Measurements from ENCODE around the gene LCN9. TPM values are rescaled to one million over a fixed set of nuclear protein-coding genes. Genes with fewer than 3 reads are reported as not detected.

LCN9 gene
- total RNA-seq, 1 experiment from 2014 or later, result 2.6 TPM

- TF ChIP-seq, protein P1, sequence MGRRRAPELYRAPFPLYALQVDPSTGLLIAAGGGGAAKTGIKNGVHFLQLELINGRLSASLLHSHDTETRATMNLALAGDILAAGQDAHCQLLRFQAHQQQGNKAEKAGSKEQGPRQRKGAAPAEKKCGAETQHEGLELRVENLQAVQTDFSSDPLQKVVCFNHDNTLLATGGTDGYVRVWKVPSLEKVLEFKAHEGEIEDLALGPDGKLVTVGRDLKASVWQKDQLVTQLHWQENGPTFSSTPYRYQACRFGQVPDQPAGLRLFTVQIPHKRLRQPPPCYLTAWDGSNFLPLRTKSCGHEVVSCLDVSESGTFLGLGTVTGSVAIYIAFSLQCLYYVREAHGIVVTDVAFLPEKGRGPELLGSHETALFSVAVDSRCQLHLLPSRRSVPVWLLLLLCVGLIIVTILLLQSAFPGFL (CRISPR knock-in tag; IDR thresholded peaks at IDR 0.05; ENCODE audit: borderline replicate concordance), result no peak
- TF ChIP-seq, protein P2, sequence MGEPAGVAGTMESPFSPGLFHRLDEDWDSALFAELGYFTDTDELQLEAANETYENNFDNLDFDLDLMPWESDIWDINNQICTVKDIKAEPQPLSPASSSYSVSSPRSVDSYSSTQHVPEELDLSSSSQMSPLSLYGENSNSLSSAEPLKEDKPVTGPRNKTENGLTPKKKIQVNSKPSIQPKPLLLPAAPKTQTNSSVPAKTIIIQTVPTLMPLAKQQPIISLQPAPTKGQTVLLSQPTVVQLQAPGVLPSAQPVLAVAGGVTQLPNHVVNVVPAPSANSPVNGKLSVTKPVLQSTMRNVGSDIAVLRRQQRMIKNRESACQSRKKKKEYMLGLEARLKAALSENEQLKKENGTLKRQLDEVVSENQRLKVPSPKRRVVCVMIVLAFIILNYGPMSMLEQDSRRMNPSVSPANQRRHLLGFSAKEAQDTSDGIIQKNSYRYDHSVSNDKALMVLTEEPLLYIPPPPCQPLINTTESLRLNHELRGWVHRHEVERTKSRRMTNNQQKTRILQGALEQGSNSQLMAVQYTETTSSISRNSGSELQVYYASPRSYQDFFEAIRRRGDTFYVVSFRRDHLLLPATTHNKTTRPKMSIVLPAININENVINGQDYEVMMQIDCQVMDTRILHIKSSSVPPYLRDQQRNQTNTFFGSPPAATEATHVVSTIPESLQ (CRISPR knock-in tag; IDR thresholded peaks at IDR 0.05), result no peak
These were observed 18.1 kb downstream of the LCN9 start (continued) for GRCh38 chr9:135681161-135681560.

DNA sequence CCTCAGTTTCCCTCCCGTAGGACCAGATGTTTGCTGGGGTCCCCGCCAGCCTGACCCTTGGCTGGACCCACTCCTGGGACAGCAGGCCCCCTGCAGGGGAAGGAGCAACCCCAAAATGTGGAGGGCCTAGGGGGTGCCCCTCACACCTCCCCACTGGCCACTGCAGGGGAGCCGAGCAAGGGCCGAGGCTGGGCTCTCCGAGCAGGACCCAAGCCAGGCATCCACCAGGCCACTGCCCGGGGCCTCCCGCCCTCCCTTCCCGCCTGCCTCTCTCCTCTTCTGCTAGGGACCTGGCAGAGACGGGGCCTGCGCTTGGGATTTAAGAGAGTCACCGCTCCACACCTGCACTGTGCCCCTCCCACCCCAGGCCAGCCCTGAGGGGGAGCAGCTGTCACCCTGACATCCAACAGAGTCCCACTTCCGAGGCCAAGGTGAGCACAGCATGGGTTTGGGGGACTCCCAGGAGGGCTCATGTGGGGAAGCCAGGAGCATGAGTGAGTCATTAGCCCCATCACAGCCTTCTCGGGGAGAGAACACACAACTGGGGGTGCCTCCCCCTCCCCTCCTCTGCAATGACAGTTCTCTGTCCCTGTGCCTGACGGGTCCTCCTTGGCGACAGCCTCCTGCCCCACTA lies 20.4 kb downstream of the LCN9 start:
- POLR2A ChIA-PET, result no interaction called here
- peaks cover 3% of the 10 kb centered on the region; the same call in 1 of the 2 replicates for H3K9me3 Mint-ChIP-seq
- peaks cover 24% of the 10 kb centered on the region for H3K4me1 Mint-ChIP-seq

More for the DNA sequence above, 20.4 kb downstream of the LCN9 start:
- CTCF ChIA-PET, result no interaction called here
- TF ChIP-seq RELA (CRISPR knock-in tag; IDR thresholded peaks at IDR 0.05; ENCODE audit: borderline replicate concordance), result no peak
- no peak for TF ChIP-seq ZNF416 (CRISPR knock-in tag; IDR thresholded peaks at IDR 0.05)
- no peak for TF ChIP-seq ZNF425 (CRISPR knock-in tag; conservative IDR thresholded peaks at IDR 0.05)
- TF ChIP-seq MXD4 (CRISPR knock-in tag; IDR thresholded peaks at IDR 0.05; ENCODE audit: borderline replicate concordance), result no peak
- TF ChIP-seq, protein P3, sequence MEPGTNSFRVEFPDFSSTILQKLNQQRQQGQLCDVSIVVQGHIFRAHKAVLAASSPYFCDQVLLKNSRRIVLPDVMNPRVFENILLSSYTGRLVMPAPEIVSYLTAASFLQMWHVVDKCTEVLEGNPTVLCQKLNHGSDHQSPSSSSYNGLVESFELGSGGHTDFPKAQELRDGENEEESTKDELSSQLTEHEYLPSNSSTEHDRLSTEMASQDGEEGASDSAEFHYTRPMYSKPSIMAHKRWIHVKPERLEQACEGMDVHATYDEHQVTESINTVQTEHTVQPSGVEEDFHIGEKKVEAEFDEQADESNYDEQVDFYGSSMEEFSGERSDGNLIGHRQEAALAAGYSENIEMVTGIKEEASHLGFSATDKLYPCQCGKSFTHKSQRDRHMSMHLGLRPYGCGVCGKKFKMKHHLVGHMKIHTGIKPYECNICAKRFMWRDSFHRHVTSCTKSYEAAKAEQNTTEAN (CRISPR knock-in tag; IDR thresholded peaks at IDR 0.05), result no peak
- TF ChIP-seq TCF7 (CRISPR knock-in tag; IDR thresholded peaks at IDR 0.05; ENCODE audit: low read depth), result no peak
- TF ChIP-seq NFE2L1 (CRISPR knock-in tag; IDR thresholded peaks at IDR 0.05), result no peak
- TF ChIP-seq GTF2I (CRISPR knock-in tag; conservative IDR thresholded peaks at IDR 0.05), result no peak
- no peak for TF ChIP-seq FOXJ3 (CRISPR knock-in tag; IDR thresholded peaks at IDR 0.05; ENCODE audit: borderline replicate concordance)
- TF ChIP-seq ZMAT4 (CRISPR knock-in tag; IDR thresholded peaks at IDR 0.05), result no peak
- TF ChIP-seq USF1 (CRISPR knock-in tag; IDR thresholded peaks at IDR 0.05), result no peak
- no peak for TF ChIP-seq RORB (CRISPR knock-in tag; IDR thresholded peaks at IDR 0.05)
- TF ChIP-seq NR3C1 (CRISPR knock-in tag; conservative IDR thresholded peaks at IDR 0.05; ENCODE audit: low read depth), result no peak
- TF ChIP-seq TEAD1 (CRISPR knock-in tag; IDR thresholded peaks at IDR 0.05), result no peak
- TF ChIP-seq OVOL2 (CRISPR knock-in tag; IDR thresholded peaks at IDR 0.05; ENCODE audit: borderline replicate concordance), result no peak
- DNase-seq (ENCODE audit: low spot score) (no peak), ATAC-seq (no peak)
- Mint-ChIP-seq H3K27ac (0 out of 2 replicates have a peak overlapping the region, but pooled peaks have one; percentile 27), H3K36me3 (no peaks in the 10 kb centered on the region), H3K27me3 (ENCODE audit: low read depth) (no peaks in the 10 kb centered on the region; the same call in 1 of the 2 replicates), H3K4me3 (no peak overlapping the region)

Data from WTC11 (cell line).